ENCODE data around the gene SYNGR3.

The SYNGR3 gene

DNA sequence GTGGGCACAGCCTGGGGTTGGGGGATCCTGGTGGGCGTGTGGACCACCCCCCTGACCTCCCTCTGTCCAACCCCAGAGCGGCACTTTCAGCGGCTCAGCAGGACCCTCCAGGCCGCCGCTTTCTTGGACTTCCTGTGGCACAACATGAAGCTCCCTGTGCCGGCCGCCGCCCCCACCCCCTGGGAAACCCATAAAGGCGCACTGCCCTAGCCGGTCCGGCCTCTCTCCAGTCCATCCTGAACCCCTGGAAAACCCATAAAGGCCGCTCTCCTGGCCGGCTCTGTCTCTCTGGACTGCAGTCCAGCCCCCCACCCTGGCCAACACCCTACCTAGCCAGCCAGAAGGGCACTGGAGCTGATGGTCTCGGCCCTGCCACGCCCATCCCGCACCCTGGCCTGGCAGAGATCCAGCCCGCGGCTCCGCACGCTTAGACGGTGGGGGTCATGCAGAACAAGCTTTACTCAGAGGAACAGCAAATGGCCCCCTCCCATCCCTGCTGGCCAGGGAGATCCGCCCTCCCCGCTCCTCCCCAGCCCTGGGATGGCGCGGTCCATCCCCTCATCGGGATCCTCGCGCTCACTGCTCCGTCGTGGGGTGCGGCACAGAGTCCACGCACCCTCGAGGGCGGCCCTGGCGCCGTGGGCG is 11.2 kb upstream of the SYNGR3 start:
- DNase-seq = no peak

DNA sequence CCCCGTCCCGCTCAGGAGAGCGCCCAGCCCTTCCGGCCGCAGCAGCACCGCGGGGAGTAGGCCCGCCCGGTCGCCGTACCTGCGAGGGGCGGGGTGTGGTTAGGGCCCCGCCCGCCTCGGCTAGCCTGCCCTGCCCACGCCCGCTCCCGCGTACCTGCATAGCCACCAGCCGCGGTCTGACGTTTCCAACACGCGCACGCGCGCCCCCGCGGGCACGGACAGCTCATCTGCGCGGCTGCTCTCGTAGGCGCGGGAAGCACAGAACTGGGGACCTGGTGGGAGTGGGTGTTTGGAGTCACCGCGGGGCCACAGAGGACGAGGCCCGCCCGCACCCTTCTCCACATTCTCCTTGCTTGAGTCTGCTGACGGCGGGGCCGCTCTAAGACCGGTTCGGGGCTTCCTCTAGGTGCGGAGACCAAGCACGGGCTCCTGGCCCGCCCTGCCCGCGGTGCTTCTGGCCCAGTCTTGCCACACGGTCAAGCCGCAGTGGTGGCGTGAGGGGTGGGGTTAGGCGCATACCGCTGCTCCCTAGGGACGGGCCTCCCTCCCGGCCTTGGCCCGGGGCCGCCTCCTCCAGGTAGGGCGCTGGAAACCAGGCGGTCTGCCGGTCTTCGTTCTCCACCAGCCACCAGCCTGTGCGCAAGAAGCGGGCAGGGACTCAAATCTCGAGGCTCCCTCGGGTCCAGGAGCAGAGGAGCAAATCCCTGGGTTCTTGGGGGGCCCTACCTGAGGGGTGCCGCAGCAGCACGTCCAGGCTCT is 10.3 kb upstream of the SYNGR3 start:
- peak; percentile 18 for DNase-seq

DNA sequence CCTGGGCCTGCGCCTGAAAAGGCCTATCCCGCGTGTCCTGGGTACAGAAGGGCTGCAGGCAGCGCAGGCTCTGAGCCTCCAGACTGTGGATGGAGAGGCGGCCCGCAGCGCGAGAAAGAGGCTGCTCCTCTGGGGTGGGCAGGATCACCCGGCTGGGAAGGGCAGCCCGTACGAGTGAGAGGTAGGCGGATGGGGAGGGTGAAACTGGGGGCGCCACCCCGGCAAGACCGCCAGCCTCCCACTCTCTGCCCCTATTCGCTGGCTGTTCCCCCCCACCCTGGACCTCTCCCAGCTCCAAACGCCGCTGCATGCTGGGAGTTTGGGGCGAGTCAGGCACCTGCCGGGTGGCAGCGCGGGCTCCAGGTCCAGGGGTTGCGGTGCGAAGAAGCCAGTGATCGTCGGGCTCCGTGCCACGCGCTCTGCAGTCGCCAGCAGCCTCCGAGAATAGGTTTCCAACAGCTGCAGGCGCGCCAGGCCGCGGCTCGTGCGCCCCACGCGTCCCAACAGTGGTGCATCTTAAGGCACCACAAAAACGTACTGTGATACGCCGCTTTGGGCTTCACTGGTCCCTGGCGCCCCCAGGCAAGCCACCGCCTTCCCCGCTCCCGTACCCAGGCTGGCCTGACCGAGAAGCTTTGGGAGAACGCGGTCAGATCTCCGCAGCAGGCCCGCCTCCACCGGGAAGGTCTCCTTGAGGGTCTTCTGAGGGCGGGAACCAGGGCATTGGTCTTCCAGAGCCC is 9.6 kb upstream of the SYNGR3 start:
- DNase-seq = peak; percentile 15

DNA sequence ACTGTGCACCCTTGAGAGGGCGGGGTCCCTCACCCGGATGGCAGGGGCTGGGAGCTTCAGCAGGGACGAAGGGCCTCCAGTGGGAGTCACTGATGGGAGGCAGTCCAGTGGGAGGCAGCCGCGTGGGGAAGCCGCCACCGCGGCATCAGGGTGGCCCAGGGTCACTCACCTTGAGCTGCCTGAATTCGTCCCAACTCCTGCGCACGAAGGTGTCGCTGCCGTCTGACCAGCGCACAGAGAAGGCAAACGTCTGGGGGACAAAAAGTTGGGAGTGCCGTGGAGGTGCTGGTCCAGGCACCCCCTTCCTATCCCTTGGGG is 9.0 kb upstream of the SYNGR3 start:
- no peak for DNase-seq

DNA sequence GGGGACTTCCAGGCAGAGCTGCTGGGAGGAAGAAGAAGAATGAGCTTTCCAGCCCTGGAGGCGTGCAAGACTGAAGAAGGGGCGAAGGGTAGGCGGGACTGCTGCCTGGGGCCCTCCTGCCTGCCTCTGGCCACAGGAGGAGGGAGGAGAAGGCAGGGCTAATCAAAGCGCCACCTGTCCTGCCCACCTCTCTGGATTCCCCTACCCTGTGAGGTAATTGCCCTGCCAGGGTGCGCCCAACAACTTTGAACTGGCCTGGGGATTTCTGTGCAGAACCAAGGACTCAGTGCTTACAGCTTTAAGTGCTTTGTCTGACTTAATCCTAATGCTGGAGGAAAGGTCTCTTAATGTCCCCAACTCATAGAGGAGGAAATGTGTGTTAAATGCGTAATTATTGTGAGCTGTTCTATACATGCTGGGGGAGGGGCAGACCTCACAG is 8.4 kb upstream of the SYNGR3 start, which contains the start of gene NOXO1:
Gene NOXO1 (minus strand): TSS at position 72 of the 439 bp plus-strand sequence. CDS start 290 bp downstream, outside the sequence.
- DNase-seq = no peak

DNA sequence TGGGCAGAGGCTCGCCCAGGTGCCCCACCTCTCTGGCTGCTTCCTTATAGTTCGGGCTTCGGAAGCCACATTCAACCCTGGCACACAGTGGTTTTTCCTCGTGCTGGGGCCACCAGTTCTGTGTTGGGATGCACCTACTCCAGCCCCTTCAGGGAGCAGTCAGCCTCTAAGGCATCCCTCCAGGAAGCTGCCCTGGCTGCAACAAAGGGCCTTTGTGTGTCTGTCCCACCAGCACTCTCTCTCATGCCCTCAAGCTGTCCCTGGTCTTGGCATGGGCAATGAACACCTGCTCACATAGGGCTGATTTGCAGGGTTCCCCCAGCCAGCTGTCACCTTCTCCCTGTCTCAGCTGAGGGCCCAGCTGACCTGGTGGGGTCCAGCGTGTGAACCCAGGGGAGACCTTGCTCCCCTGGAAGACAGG is 7.7 kb upstream of the SYNGR3 start:
- DNase-seq = no peak

DNA sequence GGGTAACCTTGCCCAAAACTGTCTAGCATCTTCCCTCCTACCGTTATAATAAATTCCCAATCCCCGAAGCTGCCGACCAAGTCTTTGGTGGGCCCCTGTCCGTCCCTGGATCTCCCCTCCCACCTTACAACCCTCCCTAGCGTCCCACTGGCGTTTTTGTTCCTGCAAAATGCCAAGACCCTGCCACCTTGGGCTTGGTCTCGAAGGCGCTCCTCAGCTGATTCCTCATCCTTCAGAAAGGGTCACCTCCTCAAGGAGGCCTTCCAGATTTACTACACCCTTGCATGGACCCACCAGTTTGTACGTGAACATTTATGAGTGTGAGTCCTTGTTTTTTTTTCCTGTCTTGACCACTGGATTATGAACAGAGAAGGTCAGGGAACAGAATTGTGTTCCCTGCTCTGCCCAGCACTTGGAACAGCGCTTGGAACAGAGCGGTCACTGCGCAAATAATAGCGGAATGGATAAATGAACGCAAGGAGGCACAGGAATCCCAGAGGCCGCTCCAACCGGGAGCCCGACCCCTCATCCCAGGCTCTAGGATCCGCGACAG is 6.7 kb upstream of the SYNGR3 start:
- no peak for DNase-seq

DNA sequence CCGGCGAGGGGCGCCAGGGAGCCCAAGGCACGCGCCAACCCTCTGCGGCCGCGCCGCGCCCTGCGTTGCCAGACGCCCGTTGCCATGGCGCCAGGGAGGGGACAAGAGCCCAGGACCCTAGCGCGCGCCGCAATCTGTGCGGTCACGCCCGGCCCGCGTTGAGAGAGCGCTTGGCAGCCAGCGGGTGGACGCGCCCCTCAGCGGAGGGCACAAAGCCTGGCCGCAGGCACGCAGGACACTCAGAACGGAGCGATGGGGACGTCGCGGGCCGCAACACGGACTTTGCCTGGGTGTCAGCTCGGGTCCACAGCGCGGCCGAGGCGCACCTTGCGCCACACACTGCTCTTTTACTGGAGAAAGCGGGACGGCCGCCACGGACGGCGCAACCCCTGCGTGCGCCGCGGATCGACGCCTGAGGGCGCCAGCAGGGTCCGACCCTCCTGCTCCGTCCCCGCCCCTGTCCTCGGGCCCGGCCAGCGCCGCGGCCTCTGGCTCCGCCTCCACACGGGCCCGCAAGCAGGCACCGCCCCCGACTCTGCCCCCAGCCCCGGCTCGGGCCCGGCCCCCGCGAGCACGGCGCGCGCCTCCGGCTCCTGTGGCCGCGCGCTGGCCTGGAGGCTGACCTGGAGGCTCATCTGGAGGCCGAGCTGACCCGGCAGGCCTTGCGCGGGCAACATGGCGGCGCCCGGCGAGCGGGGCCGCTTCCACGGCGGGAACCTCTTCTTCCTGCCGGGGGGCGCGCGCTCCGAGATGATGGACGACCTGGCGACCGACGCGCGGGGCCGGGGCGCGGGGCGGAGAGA is 6.0 kb upstream of the SYNGR3 start, which contains the start of gene GFER:
Gene GFER (plus strand): TSS at position 650 of the 803 bp plus-strand sequence. CDS start 26 bp downstream, at position 676.
- DNase-seq = peak; percentile 80

DNA sequence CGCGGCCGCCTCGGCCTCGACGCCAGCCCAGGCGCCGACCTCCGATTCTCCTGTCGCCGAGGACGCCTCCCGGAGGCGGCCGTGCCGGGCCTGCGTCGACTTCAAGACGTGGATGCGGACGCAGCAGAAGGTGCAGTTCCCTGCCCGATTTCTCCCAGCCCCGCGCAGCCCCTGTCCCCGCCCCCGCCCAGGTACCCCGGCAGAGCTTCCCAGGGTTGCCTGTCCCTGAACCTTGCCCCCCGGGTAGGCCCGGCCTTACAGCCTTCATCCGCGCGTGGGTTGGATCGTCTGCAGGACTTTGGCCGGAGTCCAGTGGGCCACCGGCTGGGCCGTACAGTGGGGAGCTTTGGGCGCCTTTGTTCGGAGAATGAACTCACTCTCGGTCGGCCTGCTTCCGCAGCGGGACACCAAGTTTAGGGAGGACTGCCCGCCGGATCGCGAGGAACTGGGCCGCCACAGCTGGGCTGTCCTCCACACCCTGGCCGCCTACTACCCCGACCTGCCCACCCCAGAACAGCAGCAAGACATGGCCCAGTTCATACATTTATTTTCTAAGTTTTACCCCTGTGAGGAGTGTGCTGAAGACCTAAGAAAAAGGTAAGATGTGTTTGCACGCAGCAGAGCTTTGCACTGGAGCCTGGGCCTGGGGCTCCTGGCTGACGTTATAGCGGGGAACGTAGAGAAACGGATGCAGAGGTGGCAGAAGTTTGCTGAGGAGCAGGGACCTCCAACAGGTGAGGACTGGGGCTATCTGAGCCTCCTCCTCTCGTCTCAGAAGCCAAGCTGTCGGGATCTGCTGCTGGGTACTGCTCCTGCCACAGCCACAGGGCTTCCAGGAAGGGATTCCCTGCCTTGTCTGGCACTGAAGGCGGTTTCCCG is 5.2 kb upstream of the SYNGR3 start:
- DNase-seq = no peak

DNA sequence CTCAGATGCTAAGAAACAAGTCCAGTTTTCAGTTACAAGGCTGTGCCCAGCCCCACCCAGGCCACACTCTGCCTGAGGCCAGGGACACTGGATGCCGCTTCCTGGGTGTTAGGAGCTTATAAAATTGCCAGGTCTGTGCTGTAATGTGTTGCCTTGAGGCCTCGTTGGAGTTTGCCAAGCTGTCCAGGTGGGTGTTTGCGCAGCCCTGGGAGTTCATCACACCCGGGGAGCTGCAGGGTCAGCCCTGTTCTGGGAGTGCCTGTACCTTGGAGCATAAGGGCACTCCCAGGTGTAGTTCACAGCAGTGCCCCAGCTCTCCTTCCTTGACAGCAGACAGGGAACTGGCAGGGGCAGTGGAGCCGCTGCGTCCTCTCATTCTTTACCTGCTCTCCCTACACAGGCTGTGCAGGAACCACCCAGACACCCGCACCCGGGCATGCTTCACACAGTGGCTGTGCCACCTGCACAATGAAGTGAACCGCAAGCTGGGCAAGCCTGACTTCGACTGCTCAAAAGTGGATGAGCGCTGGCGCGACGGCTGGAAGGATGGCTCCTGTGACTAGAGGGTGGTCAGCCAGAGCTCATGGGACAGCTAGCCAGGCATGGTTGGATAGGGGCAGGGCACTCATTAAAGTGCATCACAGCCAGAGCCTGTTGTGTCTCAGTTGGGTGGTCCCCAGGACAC is 4.2 kb upstream of the SYNGR3 start:
- DNase-seq = no peak

DNA sequence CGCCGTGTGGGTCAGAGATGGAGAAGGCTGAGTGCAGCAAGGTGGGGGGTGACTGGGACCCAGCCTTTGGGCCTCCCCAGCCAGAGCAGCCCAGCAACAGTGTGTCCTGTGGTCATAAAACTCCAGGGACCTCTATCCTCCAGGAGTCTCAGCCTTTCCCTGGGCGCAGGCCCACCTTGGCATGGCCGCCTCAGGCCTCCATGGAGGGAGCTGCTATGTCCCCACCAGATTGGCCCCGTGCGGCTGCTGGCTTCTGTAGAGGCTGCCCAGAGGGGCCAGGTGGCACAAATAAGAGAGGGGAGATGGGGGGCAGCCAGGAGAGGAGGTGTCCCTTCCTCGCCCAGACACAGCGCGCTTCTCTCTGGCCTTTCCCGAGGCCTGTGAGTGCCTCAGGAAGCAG is 2.6 kb upstream of the SYNGR3 start:
- DNase-seq = no peak

DNA sequence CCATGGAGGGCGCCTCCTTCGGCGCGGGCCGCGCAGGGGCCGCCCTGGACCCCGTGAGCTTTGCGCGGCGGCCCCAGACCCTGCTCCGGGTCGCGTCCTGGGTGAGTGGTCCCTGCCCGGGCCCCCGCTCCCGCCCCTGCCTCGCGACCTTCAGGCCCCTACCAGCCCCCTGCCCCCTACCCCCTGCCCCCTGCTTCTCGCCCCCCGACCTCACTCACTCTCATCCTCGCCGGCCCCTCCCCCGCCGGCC is 256 bp downstream of the SYNGR3 start:
- no peak for DNase-seq

DNA sequence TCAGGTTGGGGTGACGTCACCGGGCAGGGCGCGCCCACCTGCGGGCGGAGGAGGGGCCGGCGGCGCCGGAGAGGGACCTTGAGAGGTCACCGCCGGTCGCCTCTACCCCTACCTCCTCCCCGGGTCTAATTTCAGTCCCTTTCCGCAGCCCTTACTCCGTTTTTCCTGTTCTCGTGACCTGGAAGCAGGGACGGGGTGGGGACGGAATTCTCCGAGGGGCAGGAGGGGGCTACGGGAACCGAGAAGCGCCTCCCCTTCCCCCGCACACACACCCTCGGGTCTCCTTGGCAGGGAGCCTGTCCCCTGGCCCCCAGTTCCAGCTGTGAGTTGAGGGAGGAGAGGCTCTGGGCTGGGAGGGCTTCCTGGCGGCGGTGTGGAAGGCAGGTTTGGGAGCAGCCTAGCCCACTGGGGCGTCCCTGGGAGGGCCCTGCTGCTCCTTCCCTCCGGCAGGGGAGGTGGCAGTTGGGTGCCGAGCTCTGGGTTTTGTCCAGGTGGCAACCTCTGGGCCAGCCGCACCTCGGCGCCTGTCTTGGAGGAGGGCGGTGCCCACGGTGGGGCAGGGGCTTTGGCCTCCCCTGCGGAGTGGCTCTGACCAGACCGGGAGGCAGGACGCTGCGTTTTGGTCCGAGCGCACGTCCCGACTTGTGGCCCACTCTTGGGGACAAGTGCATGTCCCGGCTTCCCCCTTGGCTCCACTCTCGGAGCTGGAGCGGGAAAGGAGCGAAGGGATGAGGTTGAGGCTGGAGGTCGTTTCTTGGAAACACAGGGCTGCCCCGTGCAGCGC is 773 bp downstream of the SYNGR3 start:
- DNase-seq = peak; percentile 46

DNA sequence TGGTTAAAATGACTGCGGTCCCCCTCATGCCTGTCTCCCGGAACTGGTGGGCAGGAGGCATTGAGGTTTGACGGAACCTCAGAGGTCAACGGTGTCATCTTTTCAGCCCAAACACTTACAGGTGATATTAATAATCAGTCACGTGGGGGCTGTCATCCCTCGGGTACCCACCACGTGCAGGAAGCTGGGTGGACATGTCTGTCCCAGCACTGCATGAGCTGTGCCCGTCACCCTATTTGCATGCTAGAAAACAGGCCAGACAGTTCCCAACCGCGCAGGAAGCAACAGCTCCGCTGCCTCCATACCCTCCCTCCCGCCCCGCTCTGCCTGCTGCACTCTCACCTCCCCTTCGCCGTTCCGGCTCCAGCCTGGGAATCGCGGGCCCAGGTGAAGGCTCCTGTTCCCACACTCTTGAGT is 1.4 kb downstream of the SYNGR3 start:
- DNase-seq = no peak

DNA sequence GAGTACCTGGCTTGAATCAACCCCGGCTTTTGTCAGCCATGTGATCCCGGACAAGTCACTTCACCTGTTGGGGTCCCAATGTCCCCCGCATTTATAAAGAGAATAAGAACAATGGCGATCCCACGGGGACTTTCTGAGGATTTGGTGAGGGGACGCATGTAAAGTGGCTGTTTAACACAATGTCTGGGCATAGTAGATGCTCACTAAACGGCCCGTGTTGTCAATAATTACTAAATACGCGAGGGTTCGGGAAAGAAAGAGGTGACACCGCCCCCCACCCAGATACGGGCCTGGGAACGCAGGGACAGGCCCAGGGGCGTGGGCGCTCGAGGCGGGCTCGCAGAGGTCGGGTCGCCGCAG is 1.8 kb downstream of the SYNGR3 start:
- no peak for DNase-seq

DNA sequence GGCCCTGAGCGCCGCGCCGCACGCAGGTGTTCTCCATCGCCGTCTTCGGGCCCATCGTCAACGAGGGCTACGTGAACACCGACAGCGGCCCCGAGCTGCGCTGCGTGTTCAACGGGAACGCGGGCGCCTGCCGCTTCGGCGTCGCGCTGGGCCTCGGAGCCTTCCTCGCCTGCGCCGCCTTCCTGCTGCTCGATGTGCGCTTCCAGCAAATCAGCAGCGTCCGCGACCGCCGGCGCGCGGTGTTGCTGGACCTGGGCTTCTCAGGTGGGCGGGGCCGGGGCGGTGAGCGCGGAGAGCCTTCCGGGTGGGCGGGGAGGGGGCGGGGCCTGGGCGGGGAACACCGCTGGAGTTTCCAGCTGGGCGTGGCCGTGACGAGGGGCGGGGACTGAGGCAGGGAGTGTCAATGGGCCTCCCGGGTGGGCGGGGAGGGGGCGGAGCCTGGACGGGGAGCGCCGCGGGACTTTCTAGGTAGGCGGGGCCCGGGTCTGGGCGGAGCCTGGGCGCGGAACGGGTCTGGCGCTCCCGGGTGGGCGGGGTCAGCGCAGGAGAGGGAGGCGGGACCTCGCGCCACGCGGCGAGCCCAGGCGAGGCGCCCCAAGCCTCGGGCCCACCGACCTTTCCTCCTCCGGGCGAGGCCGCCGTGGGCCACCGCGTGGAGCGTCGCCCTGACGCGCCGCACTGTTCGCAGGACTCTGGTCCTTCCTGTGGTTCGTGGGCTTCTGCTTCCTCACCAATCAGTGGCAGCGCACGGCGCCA is 2.4 kb downstream of the SYNGR3 start:
- DNase-seq = no peak

DNA sequence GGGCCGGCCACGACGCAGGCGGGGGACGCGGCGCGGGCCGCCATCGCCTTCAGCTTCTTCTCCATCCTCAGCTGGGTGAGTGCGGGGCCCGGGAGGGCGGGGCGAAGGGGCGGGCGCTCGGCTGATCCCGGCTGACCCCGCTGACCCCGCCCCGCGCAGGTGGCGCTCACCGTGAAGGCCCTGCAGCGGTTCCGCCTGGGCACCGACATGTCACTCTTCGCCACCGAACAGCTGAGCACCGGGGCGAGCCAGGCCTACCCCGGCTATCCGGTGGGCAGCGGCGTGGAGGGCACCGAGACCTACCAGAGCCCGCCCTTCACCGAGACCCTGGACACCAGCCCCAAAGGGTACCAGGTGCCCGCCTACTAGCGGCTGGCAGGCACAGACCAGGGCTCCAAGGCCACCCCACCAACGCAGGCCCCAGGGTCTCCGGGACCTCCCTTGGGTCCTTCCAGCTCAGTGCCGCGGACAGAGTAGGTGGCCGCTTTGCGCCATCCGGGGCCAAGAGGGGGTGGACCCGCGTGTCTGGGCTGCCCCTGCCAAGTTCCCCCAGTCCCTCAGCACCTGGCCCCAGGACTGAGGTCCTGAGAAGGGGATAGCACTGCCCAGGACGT is 3.0 kb downstream of the SYNGR3 start:
- no peak for DNase-seq

DNA sequence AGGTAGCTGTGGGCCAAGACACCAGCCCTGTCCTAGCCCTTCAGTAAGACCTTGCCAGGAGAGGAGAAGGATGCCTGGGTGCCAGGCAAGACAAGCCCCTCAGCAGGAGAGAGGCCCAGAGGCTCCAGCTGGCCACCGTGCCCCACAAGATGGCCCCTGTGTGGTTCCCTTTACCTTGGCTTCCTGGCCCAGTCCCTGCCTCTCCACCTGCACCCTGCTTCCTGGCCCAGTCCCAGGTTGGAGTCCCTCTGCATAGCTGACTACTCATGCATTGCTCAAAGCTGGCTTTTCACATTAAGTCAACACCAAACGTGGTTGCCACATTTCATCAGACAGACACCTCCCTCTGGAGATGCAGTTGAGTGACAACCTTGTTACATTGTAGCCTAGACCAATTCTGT is 4.0 kb downstream of the SYNGR3 start:
- no peak for DNase-seq
